CD4-positive, alpha-beta T cell treated with Interleukin-6 at 100 ng/mL for 8 hours (primary cell): Measurements from ENCODE around the gene IGSF21.

Source experiments
- DNase-seq: peaks from one replicate; pipeline ENCODE4 v3.0.0-alpha.2; 2020; ENCODE audit warnings: mixed read lengths, low spot score

Gene IGSF21

GRCh38 chr1:18329469-18330253 is 222.1 kb downstream of the IGSF21 start:
- no peak for DNase-seq

GRCh38 chr1:18332576-18332975 is 225.0 kb downstream of the IGSF21 start:
- no peak for DNase-seq

- DNase-seq = no peak
Measured at GRCh38 chr1:18333220-18333619, 225.6 kb downstream of the IGSF21 start.

- no peak for DNase-seq
Measured at GRCh38 chr1:18336801-18337200, 229.2 kb downstream of the IGSF21 start.

- no peak for DNase-seq
Measured at GRCh38 chr1:18337757-18338156, 230.2 kb downstream of the IGSF21 start.

GRCh38 chr1:18339161-18339560 is 231.6 kb downstream of the IGSF21 start:
- DNase-seq = no peak

GRCh38 chr1:18340158-18340764 is 232.7 kb downstream of the IGSF21 start:
- DNase-seq = no peak

- DNase-seq = no peak
Measured at GRCh38 chr1:18340787-18341186, 233.2 kb downstream of the IGSF21 start.

- no peak for DNase-seq
Measured at GRCh38 chr1:18341291-18342069, 233.9 kb downstream of the IGSF21 start.

GRCh38 chr1:18342744-18343143 is 235.1 kb downstream of the IGSF21 start:
- DNase-seq = no peak

GRCh38 chr1:18343581-18343980 is 236.0 kb downstream of the IGSF21 start:
- no peak for DNase-seq

GRCh38 chr1:18344755-18345154 is 237.2 kb downstream of the IGSF21 start:
- DNase-seq = no peak

GRCh38 chr1:18347559-18347958 is 240.0 kb downstream of the IGSF21 start:
- DNase-seq = no peak

GRCh38 chr1:18348354-18348753 is 240.8 kb downstream of the IGSF21 start:
- no peak for DNase-seq

GRCh38 chr1:18350747-18351146 is 243.1 kb downstream of the IGSF21 start:
- no peak for DNase-seq

GRCh38 chr1:18351735-18352134 is 244.1 kb downstream of the IGSF21 start:
- DNase-seq = no peak

GRCh38 chr1:18352636-18353265 is 245.2 kb downstream of the IGSF21 start:
- no peak for DNase-seq

- no peak for DNase-seq
Measured at GRCh38 chr1:18353528-18353927, 245.9 kb downstream of the IGSF21 start.

- no peak for DNase-seq
Measured at GRCh38 chr1:18353992-18354391, 246.4 kb downstream of the IGSF21 start.

- DNase-seq = no peak
Measured at GRCh38 chr1:18354612-18355011, 247.0 kb downstream of the IGSF21 start.

- no peak for DNase-seq
Measured at GRCh38 chr1:18357622-18358230, 250.1 kb downstream of the IGSF21 start.

- DNase-seq = no peak
Measured at GRCh38 chr1:18358600-18358999, 251.0 kb downstream of the IGSF21 start.
